NOMO-1 (cell line): ENCODE results near the gene SHLD3.

Experiments used
- DNase-seq, 2 experiments: peaks; one replicate each; lab custom pipeline; 2025; ENCODE audit not compliant: unreplicated experiment in 2 of 2; lab: John Stamatoyannopoulos, UW

The SHLD3 gene

DNA sequence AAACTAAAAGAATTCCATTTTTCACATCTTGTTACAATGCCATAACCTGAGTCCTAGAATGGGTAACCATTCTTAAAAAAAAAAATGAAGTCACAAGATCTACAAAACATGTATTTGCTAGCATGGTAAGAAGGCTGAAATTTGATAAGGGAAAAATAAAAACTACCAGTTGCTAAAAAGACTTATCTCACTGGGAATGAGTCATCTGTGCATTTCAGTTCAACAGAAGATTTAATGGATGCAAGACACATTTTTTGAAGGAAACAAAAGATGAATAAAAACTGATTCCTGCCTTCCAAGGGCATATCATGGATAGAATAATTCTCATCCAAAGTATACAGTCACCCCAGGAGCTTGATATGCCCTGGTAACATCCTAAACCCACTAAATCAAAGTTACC is 49.9 kb downstream of the SHLD3 start:
- no peak for DNase-seq

DNA sequence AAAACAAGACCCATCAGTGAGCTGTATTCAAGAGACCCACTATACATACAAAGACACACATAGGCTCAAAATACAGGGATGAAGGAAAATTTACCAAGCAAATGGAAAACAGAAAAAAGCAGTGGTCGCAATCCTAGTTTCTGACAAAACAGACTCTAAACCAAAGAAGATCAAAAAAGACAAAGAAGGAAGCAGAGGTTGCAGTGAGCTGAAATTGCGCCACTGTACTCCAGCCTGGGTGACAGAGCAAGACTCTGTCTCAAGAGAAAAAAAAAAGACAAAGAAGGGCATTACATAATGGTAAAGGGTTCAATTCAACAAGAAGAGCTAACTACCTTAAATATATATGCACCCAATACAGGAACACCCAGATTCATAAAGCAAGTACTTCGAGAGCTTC is 51.2 kb downstream of the SHLD3 start:
- DNase-seq: peak in 1 of 2 experiments; percentile 19
